ENCODE results near the gene CAPN8. TPM values are rescaled to one million over a fixed set of nuclear protein-coding genes. Genes with fewer than 3 reads are reported as not detected.

The CAPN8 gene
- total and polyA plus RNA-seq, 2 donors = 0.38 to 2.6 TPM

DNA sequence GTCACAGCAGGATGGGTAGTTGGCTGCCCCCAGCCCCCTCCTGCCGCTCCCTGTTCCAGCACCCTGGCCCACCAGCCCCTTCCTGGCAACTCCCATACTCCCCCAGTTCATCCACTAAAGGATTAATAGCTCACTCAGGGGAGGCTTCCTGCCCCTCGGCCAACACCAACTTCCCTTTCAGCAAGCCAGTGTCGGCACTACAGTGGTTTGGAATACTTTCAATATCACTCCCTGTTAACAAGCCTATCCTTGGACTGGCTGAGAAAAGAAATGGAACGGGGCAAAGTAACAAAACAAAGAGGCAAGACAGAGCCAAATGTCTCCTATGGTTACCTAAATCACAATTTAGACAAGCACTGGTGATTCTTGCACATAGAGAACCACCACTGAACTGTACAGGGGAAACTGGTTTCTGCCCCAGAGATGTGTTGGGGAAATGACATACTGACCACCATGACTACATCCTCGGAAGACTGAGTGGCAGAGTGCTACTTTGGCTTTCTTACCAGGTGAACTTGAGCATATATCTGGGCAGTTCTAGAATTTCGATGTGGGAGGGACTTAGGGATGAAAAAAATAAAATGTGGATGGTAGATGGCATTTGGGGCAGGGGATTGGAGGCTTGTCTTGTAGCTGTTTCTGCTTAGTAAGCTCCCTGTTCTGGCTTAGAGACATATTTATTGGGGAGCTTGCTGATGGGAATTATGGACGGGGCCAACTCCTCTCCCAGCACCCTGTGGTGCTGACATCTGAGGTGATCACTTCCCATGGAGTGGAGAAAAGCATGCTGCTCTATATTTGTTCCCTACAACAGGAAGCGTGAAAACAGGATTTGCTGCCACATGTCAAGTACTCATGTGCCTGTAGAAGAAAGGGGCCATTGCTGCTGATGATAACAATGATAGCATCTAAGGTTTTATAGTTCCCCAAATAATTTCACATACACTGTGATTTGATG lies 39.7 kb upstream of the CAPN8 start:
- DNase-seq (ENCODE audit: low read depth in 6 of 9, low spot score in 9 of 9) = no peak
- H3K4me3 ChIP-seq (ENCODE audit: low read length in 2 of 2) = no peak overlapping the region
- H3K4me1 ChIP-seq (ENCODE audit: control insufficient read depth in 2 of 2, insufficient read depth in 2 of 2, low read length in 2 of 2) = peaks cover 0 to 7% of the 10 kb centered on the region in 2 donors
- peak overlapping the region in 1 of 2 donors; percentile 18 for H3K27ac ChIP-seq (ENCODE audit: low read depth in 1 of 2, low read length in 1 of 2)
- H3K9me3 ChIP-seq (ENCODE audit: control insufficient read depth in 2 of 2, insufficient read depth in 1 of 2, low read length in 1 of 2) = no peaks in the 10 kb centered on the region
- no peaks in the 10 kb centered on the region for H3K36me3 ChIP-seq (ENCODE audit: control insufficient read depth in 2 of 2, insufficient read depth in 2 of 2, low read length in 1 of 2)
- 58% methylated on average over 8 of the region's 8 CpGs for WGBS
- H3K27me3 ChIP-seq (ENCODE audit: control insufficient read depth in 2 of 2, insufficient read depth in 1 of 2, low read length in 1 of 2) = peaks cover 0 to 25% of the 10 kb centered on the region in 2 donors

DNA sequence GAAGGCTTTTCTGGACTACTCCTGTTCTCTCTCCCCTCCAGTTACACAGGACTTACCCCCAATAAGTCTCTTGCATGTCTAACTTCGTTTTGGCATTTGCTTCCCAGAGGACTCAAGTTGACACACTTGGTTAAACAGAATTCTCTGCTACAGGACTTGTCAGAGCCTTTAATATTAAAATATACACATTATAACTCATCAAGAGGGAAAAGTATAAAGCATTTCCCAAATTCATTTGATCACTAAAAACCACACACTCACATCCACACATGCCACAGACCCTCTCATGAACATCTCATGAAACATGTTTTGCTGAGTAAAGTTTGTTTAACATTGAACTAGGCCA lies 38.1 kb upstream of the CAPN8 start:
- peaks cover 0 to 9% of the 10 kb centered on the region in 2 donors for H3K4me1 ChIP-seq (ENCODE audit: control insufficient read depth in 2 of 2, insufficient read depth in 2 of 2, low read length in 2 of 2)

GRCh38 chr1:223702735-223703667 lies 37.5 kb upstream of the CAPN8 start:
- Histone ChIP-seq H3K9me3 (ENCODE audit: control insufficient read depth in 2 of 2, insufficient read depth in 1 of 2, low read length in 1 of 2) (no peaks in the 10 kb centered on the region), H3K36me3 (ENCODE audit: control insufficient read depth in 2 of 2, insufficient read depth in 2 of 2, low read length in 1 of 2) (no peaks in the 10 kb centered on the region), H3K4me3 (ENCODE audit: low read length in 2 of 2) (no peak overlapping the region), H3K27me3 (ENCODE audit: control insufficient read depth in 2 of 2, insufficient read depth in 1 of 2, low read length in 1 of 2) (peaks cover 0 to 17% of the 10 kb centered on the region in 2 donors), H3K27ac (ENCODE audit: low read depth in 1 of 2, low read length in 1 of 2) (no peak overlapping the region), H3K4me1 (ENCODE audit: control insufficient read depth in 2 of 2, insufficient read depth in 2 of 2, low read length in 2 of 2) (peaks cover 0 to 8% of the 10 kb centered on the region in 2 donors)
- DNase-seq (ENCODE audit: low read depth in 6 of 9, low spot score in 9 of 9) = no peak
- WGBS = 95% methylated on average over 4 of the region's 4 CpGs

More for the DNA sequence above, 38.1 kb upstream of the CAPN8 start:
- no peaks in the 10 kb centered on the region for H3K9me3 ChIP-seq (ENCODE audit: control insufficient read depth in 2 of 2, insufficient read depth in 1 of 2, low read length in 1 of 2)
- DNase-seq (ENCODE audit: low read depth in 6 of 9, low spot score in 9 of 9) = no peak
- 81% methylated on average over 1 of the region's 1 CpG for WGBS
- no peak overlapping the region for H3K4me3 ChIP-seq (ENCODE audit: low read length in 2 of 2)
- peaks cover 0 to 18% of the 10 kb centered on the region in 2 donors for H3K27me3 ChIP-seq (ENCODE audit: control insufficient read depth in 2 of 2, insufficient read depth in 1 of 2, low read length in 1 of 2)
- H3K27ac ChIP-seq (ENCODE audit: low read depth in 1 of 2, low read length in 1 of 2) = no peak overlapping the region
- no peaks in the 10 kb centered on the region for H3K36me3 ChIP-seq (ENCODE audit: control insufficient read depth in 2 of 2, insufficient read depth in 2 of 2, low read length in 1 of 2)

DNA sequence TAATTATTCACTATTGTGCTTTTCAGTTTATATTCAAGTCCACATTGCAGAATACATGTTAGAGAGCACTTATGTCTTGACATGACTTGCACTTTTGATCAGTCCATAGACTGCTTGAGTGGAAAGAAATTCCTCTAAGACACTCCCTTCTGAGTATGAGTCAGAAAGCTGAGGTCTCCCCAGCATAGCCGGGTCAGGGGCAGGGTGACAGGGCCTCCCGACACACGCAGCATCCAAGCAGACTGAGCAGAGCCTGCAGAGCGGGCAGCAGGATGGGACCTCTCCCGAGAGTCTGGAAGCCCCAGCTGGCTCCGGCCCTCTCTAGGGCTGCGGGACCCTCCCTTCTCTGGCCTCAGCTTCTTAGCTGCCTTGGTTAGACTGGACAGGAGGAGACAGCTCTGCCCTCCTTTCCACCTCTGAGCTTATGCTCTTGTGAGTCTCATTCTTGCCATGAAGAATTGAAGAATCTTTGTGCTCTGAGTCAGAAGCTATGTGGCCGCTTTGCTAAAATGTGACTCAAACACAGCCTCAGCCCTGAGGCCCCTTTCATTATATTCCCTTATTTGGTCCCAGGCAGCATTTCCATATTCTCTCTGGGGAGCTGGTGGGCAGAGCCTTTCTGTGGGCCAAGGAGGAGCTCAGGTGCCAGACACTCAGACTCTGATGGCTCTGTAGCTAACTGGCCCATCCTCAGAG lies 35.6 kb upstream of the CAPN8 start:
- Histone ChIP-seq H3K27me3 (ENCODE audit: control insufficient read depth in 2 of 2, insufficient read depth in 1 of 2, low read length in 1 of 2) (peaks cover 0 to 9% of the 10 kb centered on the region in 2 donors), H3K27ac (ENCODE audit: low read depth in 1 of 2, low read length in 1 of 2) (no peak overlapping the region), H3K9me3 (ENCODE audit: control insufficient read depth in 2 of 2, insufficient read depth in 1 of 2, low read length in 1 of 2) (no peaks in the 10 kb centered on the region), H3K4me3 (ENCODE audit: low read length in 2 of 2) (no peak overlapping the region), H3K36me3 (ENCODE audit: control insufficient read depth in 2 of 2, insufficient read depth in 2 of 2, low read length in 1 of 2) (no peaks in the 10 kb centered on the region), H3K4me1 (ENCODE audit: control insufficient read depth in 2 of 2, insufficient read depth in 2 of 2, low read length in 2 of 2) (peaks cover 0 to 5% of the 10 kb centered on the region in 2 donors)
- WGBS = 92% methylated on average over 8 of the region's 8 CpGs
- no peak for DNase-seq (ENCODE audit: low read depth in 6 of 9, low spot score in 9 of 9)

GRCh38 chr1:223700388-223700918 lies 35.0 kb upstream of the CAPN8 start:
- H3K9me3 ChIP-seq (ENCODE audit: control insufficient read depth in 2 of 2, insufficient read depth in 1 of 2, low read length in 1 of 2) = no peaks in the 10 kb centered on the region
- no peaks in the 10 kb centered on the region for H3K36me3 ChIP-seq (ENCODE audit: control insufficient read depth in 2 of 2, insufficient read depth in 2 of 2, low read length in 1 of 2)
- H3K27me3 ChIP-seq (ENCODE audit: control insufficient read depth in 2 of 2, insufficient read depth in 1 of 2, low read length in 1 of 2) = peaks cover 0 to 5% of the 10 kb centered on the region in 2 donors
- peaks cover 0 to 5% of the 10 kb centered on the region in 2 donors for H3K4me1 ChIP-seq (ENCODE audit: control insufficient read depth in 2 of 2, insufficient read depth in 2 of 2, low read length in 2 of 2)
- WGBS = 87% methylated on average over 5 of the region's 5 CpGs
- H3K27ac ChIP-seq (ENCODE audit: low read depth in 1 of 2, low read length in 1 of 2) = no peak overlapping the region
- no peak overlapping the region for H3K4me3 ChIP-seq (ENCODE audit: low read length in 2 of 2)
- no peak for DNase-seq (ENCODE audit: low read depth in 6 of 9, low spot score in 9 of 9)

DNA sequence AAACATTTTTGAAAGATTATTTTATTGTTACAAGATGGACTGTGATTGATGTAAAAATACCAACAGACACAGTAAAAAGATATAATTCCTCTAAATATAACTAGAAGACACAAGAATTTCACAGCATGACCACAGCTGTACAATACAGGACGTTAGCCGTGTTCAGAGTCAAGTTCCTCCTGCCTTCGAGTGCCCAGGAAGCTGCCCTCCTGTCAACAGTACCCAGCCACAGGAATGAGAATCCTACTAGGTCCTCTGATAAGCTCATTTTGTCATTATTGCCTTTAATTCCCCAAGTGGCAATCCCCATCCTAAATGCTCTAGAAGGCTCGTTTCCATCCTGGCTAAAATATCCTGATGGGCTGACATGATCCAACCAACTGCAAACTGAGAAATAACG lies 30.4 kb upstream of the CAPN8 start:
- Histone ChIP-seq H3K27ac (ENCODE audit: low read depth in 1 of 2, low read length in 1 of 2) (no peak overlapping the region), H3K4me3 (ENCODE audit: low read length in 2 of 2) (no peak overlapping the region), H3K4me1 (ENCODE audit: control insufficient read depth in 2 of 2, insufficient read depth in 2 of 2, low read length in 2 of 2) (peaks cover 0 to 2% of the 10 kb centered on the region in 2 donors), H3K27me3 (ENCODE audit: control insufficient read depth in 2 of 2, insufficient read depth in 1 of 2, low read length in 1 of 2) (no peaks in the 10 kb centered on the region), H3K9me3 (ENCODE audit: control insufficient read depth in 2 of 2, insufficient read depth in 1 of 2, low read length in 1 of 2) (no peaks in the 10 kb centered on the region), H3K36me3 (ENCODE audit: control insufficient read depth in 2 of 2, insufficient read depth in 2 of 2, low read length in 1 of 2) (no peaks in the 10 kb centered on the region)
- 68% methylated on average over 5 of the region's 5 CpGs for WGBS
- no peak for DNase-seq (ENCODE audit: low read depth in 6 of 9, low spot score in 9 of 9)

DNA sequence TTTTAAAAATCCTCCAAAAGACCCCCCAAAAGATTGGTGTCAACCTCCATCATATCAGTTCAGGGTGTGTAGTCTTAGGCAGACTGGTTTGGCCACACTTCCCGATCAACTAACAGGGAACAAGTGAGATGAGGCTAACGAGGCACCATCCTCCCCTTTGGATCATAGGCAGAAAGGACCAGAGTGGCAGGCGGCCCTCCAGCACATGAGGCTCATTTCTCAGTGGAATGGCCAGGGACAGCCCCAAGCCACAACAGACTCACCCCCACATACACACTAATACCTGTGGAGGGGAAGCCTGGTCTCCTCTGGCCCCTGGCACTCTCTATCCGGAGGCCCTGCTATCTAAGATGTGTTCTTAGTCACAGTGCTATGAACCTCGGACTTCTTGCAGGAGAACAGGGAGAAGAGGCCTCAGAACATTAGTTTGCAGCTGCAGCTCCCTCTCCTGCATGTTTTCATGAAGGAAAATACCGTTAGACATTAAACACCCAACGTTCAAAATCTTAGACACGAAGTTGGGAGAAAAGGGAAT lies 29.6 kb upstream of the CAPN8 start:
- H3K27me3 ChIP-seq (ENCODE audit: control insufficient read depth in 2 of 2, insufficient read depth in 1 of 2, low read length in 1 of 2) = no peaks in the 10 kb centered on the region
- no peaks in the 10 kb centered on the region for H3K36me3 ChIP-seq (ENCODE audit: control insufficient read depth in 2 of 2, insufficient read depth in 2 of 2, low read length in 1 of 2)
- H3K9me3 ChIP-seq (ENCODE audit: control insufficient read depth in 2 of 2, insufficient read depth in 1 of 2, low read length in 1 of 2) = no peaks in the 10 kb centered on the region
- WGBS = 82% methylated on average over 8 of the region's 8 CpGs
- no peak overlapping the region for H3K4me3 ChIP-seq (ENCODE audit: low read length in 2 of 2)
- H3K4me1 ChIP-seq (ENCODE audit: control insufficient read depth in 2 of 2, insufficient read depth in 2 of 2, low read length in 2 of 2) = peaks cover 0 to 2% of the 10 kb centered on the region in 2 donors
- H3K27ac ChIP-seq (ENCODE audit: low read depth in 1 of 2, low read length in 1 of 2) = no peak overlapping the region
- no peak for DNase-seq (ENCODE audit: low read depth in 6 of 9, low spot score in 9 of 9)

DNA sequence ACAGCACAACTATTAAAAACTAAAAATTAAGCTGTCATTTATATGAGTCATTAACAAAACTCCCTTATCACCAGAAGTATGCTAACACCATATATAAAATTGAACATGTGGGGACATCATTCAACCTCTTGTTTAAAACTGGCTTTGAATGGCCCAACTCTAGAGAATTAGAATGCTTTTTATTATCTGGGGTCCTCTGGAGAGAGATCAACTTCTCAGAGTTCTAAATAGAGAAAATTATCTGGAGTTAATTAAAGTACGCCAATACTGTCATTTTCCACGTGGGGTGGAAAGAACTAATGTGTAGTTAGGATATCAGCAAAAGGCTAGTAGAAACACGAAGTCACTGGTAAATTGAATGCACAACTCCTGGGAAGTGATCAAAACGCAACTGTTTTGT lies 25.6 kb upstream of the CAPN8 start:
- Histone ChIP-seq H3K36me3 (ENCODE audit: control insufficient read depth in 2 of 2, insufficient read depth in 2 of 2, low read length in 1 of 2) (no peaks in the 10 kb centered on the region), H3K4me3 (ENCODE audit: low read length in 2 of 2) (no peak overlapping the region), H3K27me3 (ENCODE audit: control insufficient read depth in 2 of 2, insufficient read depth in 1 of 2, low read length in 1 of 2) (no peaks in the 10 kb centered on the region), H3K9me3 (ENCODE audit: control insufficient read depth in 2 of 2, insufficient read depth in 1 of 2, low read length in 1 of 2) (no peaks in the 10 kb centered on the region), H3K4me1 (ENCODE audit: control insufficient read depth in 2 of 2, insufficient read depth in 2 of 2, low read length in 2 of 2) (no peaks in the 10 kb centered on the region), H3K27ac (ENCODE audit: low read depth in 1 of 2, low read length in 1 of 2) (no peak overlapping the region)
- DNase-seq (ENCODE audit: low read depth in 6 of 9, low spot score in 9 of 9) = no peak
- WGBS = 93% methylated on average over 4 of the region's 4 CpGs
